HG03039 (cell line): Measurements from ENCODE around the gene MYL12B.
A peak's percentile ranks its signal among the peaks of the same experiment; 100 is the strongest.

Experiments used
- ATAC-seq: cut with Tn5 transposase; IDR thresholded peaks from one replicate; pipeline ENCODE4 v1.9.1; 2021; ENCODE audit warnings: mild to moderate bottlenecking, moderate library complexity; ENCODE audit not compliant: unreplicated experiment

MYL12B gene

DNA sequence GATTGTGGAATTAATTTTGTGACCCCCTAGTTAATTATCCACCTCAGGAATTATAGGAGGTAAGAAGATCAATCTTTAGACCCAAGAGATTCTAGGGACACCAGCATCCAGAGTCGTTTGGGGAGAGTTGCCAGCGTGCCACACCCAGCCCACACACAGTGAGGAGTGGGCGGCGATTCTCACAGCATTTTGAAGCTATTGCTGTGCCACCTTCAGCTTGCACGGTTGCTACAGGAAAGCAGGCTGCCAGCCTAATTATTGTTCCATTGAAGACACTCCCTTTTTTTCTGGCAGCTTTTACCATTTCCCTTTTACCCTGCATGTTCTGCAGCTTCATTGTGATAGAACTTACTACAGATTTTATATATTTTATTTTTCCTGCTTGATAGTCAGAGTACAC is 27.5 kb upstream of the MYL12B start:
- ATAC-seq, result no peak

DNA sequence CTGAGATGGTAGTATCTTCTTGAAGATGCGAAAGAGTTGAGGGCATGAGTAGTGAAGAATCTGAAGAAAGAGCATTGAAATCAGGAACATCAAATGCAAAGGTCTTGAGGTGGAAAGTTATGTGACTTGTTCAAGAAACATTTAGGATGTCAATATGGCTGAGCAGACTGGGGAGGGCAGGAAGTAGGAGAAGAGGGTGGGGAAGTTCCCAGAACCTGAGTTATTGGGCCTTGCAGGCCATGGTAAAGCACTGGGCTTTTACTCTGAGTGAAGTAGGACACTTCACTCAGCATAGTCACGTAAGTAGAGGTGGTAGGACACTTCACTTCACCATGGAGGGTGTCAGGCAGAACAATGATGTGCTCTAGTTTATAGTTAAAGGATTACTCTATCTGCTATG is 26.1 kb upstream of the MYL12B start:
- no peak for ATAC-seq

DNA sequence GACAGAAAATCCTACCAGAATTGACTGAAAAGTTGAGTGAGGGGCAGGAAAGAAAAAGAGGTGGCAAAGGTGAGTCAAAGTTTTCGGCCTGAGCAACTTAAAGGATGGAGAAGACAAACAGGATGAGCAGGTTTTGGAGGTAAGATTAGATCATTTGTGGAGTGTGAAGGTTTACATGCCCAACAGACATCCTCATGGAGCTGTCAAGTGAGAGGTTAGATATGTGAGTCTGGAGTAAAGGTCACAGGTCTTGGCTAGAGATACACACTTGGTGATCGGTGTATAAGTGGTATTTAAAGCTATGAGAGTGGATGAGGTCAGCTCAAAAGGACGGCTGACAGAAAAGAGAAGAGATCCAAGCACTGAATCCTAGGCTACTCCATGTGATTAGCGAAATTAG is 25.5 kb upstream of the MYL12B start:
- ATAC-seq, result no peak

DNA sequence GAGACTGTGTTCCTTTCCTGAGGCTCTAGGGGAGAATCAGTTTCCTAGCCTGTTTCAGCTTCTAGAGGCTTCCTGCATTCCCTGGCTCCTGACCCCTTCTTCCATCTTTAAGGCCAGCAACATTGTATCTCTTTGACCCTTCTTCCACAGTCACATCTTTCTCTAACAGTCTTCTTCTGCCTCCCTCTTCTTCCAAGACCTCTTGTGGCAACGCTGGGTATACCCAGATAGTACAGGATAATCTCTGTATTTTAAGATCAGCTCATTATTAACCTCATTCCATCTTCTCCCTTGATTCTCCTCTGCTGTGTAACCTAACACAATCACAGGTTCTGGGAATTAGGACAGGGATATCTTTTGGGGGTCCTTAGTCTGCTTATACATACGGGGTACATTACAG is 23.2 kb upstream of the MYL12B start:
- ATAC-seq, result no peak

DNA sequence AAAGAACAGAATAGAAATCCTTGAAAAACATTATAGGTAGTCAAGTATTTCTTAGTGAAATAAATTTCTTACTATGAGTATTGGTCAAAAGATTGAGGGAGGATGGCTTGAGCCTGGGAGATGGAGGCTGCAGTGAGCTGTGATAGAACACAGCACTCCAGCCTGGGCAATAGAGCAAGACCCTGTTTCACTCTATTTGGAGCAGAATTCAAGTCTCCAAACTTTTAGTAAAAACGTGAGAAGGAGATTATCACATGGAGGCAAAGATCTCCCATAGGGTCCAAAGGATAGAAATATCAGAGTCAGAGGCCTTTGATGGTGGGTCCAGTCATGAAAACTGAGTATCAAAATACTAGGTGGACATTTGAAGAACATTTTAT is 16.8 kb upstream of the MYL12B start:
- no peak for ATAC-seq

DNA sequence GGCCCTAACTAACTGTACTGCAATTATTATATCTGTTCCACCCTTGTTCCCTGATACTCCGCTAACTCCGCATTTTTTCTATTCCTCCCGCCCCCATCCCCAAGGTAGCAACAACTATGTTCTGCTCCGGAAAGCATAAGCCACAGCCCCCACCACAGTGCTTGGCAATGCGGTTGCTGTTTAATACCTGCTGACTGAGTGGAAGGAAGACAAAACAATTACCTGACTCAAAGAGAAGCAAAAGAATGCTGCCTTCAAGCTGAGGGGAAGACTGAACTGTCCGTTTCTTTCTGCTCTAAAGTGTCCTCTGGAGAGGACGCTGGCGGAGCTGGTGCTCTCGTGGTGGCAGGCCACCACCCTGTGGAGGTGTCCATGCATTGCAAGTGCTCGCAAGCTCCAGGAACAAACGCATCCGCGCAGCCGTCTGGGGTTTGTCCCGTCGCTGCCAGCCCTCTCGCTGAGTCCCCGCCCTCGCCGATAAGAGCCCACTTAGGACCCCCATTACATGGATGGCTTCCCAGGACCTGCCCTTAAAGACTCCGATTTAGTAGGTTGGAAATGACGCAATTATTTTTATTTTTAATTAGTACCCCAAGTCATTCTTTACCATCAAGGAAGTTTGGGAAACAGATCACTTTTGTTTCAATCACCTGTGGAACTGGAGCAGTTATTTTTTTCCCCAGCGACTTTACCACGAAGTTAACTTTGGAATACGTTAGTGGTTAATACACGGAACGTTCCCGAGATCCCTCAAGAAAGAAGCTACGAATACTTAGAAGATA is 15.9 kb upstream of the MYL12B start:
- peak; percentile 43 for ATAC-seq

DNA sequence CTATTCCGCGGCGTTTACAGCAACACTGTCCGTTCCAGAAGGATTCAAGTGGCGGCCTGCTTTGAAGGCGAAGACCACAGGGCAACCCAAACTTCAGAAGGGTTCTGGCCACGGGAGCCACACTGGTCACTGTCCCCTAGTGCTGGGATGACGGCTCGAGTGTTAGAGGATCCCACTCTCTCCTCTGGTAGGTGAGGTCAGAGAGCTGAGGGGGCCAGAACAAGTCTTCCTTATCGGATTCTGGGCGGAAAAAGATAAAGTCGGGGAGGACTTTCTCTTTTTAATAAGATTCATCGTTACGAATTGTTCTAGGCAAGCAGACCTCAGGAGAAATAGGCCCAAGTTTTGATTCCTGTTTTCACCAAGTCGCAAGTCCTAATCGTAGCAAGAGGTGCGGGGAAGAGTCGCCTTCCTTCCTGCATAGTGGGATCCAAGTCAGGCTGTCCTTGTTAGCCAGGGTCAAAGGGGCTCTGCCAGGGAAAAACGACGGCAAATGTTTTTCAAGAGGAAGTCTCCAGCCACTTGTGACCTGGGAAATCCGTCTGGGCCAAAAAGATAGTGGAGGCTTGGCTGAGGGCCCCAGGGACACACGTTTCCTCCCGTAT is 15.2 kb upstream of the MYL12B start:
- no peak for ATAC-seq

DNA sequence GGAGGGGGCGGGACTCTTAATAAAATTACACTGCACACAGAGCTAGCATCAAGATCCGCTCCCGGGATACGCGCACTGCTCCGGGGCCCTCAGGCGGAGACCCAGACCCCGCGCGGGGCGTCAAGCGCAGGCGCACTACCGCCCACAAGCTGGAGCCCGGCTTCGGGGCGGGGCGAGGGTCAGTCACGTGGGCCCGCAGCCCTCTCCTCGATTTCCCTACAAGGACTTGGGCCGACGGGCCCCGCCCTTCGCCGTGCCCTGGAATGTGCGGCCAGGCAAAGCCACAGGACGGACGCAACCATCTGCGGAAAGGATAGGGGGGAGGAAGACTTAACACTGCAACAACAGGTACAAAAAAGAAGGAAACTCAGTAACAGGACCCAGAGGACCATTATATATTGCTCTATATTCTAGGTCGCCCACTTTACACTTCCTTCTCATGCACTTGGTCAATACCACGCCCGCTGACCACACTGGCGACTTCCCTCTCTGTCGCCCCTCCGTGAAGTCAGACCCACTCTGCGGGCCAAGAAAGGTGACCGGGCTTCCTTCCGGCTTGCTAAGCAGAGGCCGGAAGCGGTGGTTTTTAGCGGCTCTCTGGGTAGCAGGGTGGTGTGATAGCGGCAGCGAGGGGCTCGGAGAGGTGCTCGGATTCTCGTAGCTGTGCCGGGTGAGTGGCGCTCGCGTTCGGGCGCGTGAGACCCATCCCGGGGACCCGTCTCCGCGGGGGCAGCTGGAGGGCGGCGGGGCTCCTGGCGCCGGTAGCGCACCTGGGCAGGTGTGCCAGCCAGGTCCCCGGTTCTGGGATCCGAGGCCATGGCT is 14.5 kb upstream of the MYL12B start, which contains the start of gene MYL12A:
Gene MYL12A (plus strand): TSS at position 562 of the 822 bp plus-strand sequence. CDS start 5,447 bp downstream, outside the sequence.
- peak; percentile 73 for ATAC-seq

DNA sequence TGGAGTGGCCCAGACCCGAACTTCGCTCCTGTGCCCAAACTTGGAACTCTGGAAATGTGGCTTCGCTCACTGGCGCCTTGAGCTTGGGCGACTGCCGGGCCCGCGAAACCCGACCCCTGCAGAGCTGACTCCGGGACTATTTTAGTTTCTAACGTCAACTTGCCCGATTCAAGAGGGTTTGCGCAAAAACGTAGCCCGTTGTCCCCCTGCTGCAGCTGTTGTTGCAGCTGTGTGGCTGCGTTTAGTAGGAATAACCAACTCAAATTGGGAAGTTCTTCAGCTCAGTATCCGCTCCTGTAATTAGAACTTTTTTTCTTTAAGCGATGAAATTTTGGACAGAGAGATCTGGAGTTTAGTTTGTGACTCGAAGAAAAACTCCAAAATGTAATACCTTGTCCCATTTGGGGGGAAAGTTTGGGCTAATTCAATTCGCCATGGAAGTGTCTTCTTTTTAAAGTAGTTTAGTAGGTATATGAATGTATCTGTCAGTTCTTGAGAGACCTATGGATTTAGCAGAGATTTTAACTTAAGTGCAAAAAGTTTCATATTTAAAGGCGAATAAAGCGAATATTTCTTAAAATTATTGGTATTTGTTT is 13.8 kb upstream of the MYL12B start:
- peak; percentile 0 for ATAC-seq

DNA sequence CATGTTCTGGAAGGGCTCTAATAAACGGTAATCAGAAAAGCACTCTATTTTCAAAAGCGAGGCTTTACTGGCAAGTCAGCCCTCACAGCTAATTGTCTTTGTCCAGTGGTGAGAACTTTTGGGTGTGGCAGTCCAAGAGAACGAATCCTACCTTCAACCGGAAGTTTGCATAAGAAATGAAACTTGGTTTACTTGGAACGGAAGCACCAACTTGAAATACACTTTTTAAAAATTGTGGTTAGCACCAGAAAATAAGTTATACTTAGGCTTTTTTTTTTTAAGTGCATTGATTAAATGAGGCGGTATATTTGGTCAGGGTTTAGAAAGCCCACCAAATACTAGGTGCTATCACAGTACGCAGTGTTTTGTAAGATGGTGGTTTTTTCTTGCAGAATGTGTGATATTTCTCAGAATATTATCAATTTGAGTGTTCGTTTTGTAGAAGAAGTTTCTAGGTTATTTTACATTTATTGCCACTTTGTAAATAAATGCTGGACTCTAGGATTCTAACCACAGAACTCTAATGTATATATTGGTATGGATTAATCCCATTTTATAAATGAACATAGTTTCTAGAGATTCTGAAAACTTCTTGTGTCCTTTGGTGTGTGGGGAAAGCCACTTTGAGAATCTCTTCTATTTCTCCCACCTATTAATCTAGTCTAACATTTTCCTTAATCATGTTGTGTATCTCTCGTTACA is 13.1 kb upstream of the MYL12B start:
- no peak for ATAC-seq

DNA sequence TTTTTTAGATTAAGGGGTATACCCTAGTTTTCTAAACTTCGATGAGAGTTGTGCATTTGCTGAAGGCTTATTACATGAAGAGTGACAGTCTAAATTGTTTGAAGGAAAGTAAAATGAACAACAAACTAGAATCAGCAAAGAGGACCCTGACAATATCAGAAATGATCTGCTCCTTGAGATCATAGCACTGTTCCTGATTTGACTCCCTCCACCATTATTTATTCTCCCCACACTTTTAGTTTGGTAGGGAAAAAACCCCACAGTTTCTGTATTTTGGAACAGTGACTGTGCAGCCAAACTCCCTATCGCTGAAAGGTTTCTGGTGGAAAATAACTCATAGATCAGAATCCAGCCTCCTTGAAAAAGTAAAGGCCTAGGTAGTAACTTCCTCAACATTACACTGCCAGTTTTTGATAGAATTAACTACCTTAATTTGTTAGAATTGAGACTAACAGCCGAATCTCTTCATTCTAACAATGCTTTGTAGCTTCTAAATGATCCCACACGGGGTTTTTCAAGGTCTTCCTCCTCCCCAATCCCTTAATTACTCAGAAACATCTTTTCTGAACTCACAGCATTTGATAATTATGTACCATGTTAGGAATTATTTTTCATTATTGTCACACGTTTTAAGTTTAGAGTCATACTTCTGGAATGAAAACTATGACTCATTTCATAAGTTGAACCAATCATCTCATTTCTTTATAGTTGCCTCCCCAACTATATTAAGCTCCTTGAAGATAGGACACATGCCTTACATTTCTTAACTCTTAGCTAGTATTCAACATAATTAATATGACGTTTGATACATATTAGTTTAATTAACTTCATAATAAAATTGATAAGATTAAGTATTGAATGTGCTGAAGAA is 11.5 kb upstream of the MYL12B start:
- ATAC-seq, result no peak

DNA sequence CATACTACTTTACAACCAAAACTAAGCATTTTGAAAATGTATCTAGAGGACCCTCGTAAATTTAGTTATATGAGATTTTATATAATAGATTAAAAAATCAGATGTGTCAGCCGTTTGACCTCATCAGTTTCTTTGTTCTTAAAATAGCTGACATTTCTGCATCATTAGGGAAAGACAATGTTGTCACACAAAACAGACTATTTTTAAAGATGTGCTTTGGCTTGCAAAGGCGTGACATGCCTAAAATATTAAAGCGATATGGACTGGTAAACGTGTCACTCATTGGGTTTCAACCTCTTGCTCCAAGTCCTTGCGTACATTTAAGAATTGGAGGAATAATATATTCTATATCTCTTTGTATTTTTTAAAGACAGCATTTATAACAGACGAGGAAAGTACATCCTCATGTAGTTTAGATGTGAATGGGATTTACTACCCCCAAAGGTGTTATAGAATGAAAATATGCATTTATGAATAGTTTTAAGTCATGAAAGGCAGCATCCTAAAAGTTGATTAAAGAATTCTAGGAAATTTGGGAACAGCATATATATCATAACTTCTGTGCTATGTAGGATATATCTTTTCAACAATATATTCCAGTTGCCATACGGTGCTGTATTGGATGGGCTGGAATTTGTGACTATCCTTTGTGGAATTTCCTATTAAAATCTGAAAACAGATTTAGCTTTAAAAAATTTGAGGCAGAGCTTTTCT is 10.5 kb upstream of the MYL12B start:
- no peak for ATAC-seq

DNA sequence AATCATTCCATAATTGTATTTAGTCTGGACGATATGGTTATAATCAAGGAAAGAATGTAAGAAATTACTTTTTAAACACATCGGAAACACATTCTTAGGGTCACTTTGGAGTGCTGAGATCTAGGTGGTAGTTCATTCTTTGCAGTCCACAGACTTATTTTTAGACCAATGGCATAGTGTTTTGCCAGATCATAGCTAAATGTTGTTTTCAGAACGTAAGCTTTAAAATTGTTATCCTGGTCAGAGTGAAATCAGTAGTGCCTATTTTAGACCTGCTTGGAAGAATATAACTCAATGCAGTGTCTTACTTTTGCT is 10.0 kb upstream of the MYL12B start:
- no peak for ATAC-seq

DNA sequence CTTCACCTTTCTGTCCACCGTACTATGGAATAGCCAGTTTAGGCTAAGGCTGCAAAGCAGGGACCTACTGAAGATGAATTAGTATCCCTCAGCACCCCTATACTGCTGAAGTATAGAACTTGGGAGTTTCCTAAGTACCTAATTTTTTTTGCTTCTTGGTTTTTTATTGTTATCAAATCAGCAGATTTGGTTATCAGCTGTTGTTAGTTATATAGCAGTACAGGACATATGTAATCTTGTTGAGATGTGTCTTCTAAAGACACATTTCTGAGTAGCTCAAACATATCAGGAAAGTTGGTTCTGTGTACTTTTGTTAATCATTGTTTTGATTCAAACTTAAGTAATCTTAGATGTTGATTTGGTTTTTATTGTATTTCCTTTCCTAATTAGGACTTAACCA is 9.1 kb upstream of the MYL12B start:
- no peak for ATAC-seq

DNA sequence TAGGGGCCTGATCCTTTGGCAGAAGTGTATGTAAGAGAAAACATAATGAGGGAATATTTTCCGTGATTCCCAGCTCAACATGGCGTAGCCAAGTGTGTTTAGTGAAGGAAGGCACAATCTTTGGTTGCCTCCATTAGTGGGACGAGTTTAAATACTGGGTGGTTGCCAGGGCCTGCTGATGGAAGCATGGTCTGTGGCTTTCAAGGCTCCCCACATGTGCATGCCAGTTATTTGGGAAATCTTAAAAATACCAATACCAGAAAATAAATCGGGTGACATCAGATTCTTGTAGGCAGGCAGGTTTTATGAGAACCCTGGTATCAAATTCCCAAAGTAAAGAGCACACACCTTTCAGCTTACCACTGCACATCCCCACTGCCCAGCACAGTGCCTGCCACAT is 7.2 kb upstream of the MYL12B start:
- no peak for ATAC-seq

DNA sequence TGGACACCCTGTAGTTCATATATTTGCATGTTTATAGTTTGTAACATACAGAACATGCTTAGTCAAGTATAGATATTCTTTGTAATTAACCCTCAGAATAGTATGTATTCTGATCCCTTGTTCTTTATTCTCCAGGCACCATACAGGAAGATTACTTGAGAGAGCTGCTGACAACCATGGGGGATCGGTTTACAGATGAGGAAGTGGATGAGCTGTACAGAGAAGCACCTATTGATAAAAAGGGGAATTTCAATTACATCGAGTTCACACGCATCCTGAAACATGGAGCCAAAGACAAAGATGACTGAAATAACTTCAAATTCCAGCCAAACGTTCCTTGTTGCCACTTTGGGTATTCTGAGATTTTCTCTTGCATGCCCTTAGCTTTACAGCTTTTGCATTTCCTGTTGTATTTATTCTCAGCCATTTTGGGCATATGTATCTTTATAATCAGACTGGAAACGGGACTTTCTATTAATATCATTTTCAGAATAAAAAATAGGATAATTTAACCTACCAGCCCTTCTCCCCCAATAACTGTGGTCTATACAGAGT is 6.2 kb upstream of the MYL12B start:
- ATAC-seq, result no peak

DNA sequence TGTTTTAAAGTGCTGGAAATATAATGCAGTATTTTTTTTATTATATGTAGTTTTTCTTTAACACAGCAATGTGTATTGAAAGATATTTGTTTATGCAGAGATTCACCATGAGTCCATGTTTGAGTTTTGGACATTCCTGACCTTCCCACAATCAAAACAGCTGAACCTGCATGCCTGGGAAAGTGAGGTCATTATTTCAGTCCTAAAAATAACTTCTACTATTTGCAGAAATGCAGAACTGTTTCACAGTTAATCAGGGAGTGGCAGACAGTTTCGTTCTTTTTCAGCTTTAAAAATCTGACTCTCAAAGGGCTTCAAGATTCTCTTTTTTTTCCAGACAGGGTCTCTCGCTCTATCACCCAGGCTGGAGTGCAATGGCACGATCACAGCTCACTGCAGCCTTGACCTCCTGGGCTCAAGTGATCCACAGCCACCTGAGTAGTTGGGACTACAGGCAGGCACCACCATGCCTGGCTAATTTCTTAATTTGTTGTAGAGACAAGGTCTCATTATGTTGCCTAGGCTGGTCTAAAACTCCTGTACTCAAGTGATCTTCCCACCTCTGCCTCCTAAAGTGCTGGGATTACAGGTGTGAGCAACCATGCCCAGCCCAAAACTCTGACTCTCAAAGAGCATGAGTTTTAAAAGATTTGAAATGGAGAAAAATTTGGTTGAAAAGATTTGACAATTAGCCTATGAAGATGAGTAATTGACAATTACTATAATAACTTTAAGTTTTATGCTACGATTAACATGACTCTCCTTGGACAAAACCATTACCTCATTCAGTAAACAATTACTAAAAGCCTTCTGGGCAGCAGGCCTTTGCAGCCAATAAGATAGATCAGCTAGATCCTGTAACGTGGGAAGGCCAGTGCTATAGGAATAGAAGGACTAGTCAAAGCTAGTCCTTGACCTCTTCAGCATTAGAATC is 5.0 kb upstream of the MYL12B start:
- ATAC-seq, result peak; percentile 31

DNA sequence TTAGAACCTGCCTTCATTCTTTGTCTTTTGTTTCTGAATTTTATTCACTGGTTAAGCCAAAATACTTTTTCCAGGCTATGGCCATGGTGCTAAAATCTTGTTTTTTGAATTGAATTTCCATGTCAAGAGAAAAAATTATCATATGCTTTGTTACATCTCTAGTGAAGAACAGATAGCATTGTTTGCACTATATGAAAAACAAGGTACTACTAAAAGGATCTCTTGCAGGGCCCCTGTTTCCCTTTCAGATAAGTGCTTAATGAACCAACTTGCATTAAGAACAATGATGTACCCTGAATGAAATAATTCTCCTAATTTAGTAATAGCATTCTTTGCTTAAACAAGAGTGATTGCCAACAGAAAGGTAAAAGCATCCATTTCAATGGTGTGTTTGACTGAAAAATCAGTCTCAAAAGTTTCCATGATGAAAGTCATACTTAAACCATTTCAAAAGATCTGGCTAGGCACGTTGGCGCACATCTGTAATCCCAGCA is 4.3 kb upstream of the MYL12B start:
- no peak for ATAC-seq
